HL-60 (cell line): ENCODE measurements around the gene TUBB2A.
"Not testable (repeated sequence)": the region's sequence is repeated elsewhere in the genome, so short reads cannot be mapped to it uniquely, and the experiment has no call there.

Experiments used
- CTCF ChIP-seq: IDR thresholded peaks from one replicate; pipeline ENCODE4 v1.5.1; 2011; ENCODE audit warnings: low read length, control low read depth, inconsistent platforms; ENCODE audit not compliant: insufficient read depth
- GABPA ChIP-seq: IDR thresholded peaks from 2 replicates; pipeline ENCODE4 v1.6.1; 2012; ENCODE audit warnings: low read depth
- POLR2AphosphoS5 ChIP-seq: IDR thresholded peaks from 2 replicates; pipeline ENCODE4 v1.6.1; 2012; ENCODE audit warnings: low read depth
- TF ChIP-seq, protein P1 (sequence below): IDR thresholded peaks from 2 replicates; pipeline ENCODE4 v1.6.1; 2012; ENCODE audit warnings: low read depth; ENCODE audit not compliant: insufficient replicate concordance

DNA sequence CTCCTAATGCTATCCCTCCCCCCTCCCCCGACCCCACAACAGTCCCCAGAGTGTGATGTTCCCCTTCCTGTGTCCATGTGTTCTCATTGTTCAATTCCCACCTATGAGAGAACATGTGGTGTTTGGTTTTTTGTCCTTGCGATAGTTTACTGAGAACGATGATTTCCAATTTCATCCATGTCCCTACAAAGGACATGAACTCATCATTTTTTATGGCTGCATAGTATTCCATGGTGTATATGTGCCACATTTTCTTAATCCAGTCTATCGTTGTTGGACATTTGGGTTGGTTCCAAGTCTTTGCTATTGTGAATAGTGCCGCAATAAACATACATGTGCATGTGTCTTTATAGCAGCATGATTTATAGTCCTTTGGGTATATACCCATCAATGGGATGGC, 40.4 kb upstream of the TUBB2A start:
- TF ChIP-seq CTCF, POLR2AphosphoS5, GABPA: not testable (repeated sequence)
- TF ChIP-seq, protein P1, sequence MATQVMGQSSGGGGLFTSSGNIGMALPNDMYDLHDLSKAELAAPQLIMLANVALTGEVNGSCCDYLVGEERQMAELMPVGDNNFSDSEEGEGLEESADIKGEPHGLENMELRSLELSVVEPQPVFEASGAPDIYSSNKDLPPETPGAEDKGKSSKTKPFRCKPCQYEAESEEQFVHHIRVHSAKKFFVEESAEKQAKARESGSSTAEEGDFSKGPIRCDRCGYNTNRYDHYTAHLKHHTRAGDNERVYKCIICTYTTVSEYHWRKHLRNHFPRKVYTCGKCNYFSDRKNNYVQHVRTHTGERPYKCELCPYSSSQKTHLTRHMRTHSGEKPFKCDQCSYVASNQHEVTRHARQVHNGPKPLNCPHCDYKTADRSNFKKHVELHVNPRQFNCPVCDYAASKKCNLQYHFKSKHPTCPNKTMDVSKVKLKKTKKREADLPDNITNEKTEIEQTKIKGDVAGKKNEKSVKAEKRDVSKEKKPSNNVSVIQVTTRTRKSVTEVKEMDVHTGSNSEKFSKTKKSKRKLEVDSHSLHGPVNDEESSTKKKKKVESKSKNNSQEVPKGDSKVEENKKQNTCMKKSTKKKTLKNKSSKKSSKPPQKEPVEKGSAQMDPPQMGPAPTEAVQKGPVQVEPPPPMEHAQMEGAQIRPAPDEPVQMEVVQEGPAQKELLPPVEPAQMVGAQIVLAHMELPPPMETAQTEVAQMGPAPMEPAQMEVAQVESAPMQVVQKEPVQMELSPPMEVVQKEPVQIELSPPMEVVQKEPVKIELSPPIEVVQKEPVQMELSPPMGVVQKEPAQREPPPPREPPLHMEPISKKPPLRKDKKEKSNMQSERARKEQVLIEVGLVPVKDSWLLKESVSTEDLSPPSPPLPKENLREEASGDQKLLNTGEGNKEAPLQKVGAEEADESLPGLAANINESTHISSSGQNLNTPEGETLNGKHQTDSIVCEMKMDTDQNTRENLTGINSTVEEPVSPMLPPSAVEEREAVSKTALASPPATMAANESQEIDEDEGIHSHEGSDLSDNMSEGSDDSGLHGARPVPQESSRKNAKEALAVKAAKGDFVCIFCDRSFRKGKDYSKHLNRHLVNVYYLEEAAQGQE, result not testable (repeated sequence)
